ENCODE data around the gene KAT7.

The KAT7 gene

DNA sequence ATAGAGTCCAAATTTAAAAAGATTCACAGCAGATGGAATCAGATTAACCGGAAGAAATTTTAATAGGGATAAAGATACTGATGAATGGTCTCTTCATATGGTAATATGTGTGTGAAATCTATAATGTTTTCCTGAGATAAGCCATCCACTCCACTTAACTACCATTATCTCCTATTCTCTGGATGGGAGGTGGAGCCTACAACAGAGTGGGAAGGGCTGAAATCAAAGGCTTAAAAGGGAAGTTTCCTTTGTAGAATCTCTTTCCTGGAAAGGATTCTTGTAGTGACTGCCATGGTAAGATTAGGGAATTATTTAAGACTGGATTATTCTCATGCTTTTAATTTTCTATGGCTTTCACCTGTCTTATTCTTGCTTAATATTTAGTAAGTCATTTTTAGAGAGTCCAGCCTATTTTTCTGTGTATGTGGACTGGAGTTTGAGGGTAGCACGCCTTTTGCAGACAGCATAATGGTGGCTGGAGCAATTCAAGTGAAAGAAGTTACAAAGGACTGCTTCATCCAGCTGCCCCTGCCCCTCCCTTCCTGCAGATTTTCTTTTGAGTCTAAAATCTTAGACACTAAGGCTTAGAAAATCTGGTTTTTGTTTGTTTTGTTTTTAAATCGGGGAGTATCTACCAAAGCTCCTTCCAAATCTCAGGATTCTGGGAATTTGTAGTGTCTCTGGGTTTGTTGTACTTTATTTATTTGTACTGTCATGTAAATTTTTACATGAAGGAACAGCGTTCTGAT is 26.5 kb downstream of the KAT7 start:
- DNase-seq = no peak

DNA sequence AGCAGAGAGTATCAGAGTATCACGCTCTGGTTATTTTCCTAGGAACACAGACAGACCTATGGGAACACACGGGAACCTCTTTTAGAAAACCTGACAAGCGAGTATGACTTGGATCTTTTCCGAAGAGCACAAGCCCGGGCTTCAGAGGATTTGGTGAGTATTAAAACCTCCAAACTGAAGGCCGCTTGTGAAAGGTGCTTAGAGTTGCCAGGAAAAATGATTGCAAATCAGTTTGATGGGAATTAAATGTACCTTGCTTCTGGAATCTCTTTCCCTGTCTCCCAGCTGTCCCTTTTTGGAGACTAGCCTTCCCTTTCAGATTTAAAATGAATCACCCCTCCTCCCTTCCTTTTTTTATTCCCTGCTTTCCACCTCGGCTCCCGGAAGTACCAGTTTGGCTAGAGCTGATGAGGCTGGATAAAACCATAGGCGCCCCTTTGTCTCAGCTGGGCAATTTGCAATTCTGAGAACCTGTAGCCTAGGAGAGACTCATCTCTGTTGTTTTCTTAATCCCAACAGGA is 27.3 kb downstream of the KAT7 start:
- DNase-seq = no peak

DNA sequence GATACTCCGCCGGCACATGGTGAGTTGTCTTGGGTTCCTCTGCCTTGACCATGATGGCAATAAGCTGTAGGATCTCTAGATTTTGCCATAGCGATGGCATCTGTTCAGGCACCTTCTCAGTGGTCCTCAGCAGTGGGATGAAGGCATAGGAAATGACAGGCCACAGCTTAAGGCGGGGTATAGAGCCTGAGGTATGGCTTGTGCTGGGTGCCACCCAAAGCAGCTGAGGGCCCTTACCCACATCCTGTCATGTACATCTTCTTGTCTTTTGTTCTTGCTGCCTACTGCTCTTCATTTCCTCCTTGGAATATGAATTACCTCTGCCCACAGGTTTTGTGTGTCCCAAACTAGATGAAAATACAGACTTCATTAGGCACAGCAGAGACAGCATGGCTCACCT is 29.5 kb downstream of the KAT7 start:
- no peak for DNase-seq

GRCh38 chr17:49819138-49819537 is 30.7 kb downstream of the KAT7 start:
- no peak for DNase-seq

GRCh38 chr17:49819651-49820050 is 31.2 kb downstream of the KAT7 start:
- DNase-seq = no peak

- DNase-seq = no peak
Observed at GRCh38 chr17:49820773-49821172, 32.3 kb downstream of the KAT7 start.

DNA sequence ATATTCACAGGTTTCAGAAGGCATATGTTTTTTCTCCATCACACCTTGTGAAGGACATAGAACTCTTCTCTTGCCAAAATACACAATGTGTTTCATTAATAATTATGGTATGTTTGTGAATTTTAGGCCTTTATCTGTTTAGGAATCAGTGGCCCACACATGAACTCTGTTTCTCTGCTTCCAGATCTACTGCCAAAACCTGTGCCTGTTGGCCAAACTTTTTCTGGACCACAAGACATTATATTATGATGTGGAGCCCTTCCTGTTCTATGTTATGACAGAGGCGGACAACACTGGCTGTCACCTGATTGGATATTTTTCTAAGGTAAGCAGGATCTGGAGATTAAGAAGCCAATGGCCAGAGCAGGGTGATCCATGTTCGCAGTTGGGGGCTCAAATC is 33.0 kb downstream of the KAT7 start:
- no peak for DNase-seq

DNA sequence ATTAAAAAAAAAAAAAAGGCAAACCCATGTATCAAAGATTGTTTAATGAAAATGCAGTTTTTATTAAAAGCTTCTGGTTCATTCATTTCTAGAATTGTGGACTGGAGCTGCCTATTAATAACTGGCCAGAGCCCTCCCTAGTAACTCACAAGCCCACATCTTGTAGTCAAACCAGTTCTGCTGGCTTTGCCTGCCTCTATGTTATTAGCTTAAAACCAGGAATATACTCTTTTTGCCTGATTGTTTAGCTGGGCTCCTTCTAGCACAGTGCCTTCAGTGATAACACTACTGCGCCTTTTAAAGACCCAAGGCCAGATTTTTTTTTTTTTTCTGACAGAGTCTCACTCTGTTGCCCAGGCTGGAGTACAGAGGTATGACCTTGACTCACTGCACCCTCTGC is 33.4 kb downstream of the KAT7 start:
- DNase-seq = no peak

DNA sequence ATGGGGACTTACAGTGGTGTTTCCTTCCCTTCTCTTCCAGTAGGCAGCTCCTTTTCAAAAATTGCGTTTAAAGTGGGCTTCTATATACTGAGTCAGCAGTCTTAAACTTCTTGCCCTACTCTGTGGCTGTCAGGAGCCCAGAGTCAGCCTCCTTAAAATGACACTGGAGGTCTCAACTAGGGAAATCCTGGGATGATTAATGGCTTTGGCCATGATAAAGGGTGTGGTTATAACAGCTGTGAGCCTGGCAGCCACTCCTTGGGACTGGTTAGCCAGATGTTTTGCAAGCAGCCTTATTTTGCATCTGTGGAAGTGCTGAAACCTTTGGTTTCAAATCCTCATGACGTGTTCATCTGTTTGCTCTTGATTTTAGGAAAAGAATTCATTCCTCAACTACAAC is 34.3 kb downstream of the KAT7 start:
- no peak for DNase-seq

GRCh38 chr17:49823614-49824013 is 35.1 kb downstream of the KAT7 start:
- DNase-seq = no peak

GRCh38 chr17:49825645-49826044 is 37.2 kb downstream of the KAT7 start:
- no peak for DNase-seq

GRCh38 chr17:49828325-49828724 is 39.8 kb downstream of the KAT7 start:
- DNase-seq = peak; percentile 57

DNA sequence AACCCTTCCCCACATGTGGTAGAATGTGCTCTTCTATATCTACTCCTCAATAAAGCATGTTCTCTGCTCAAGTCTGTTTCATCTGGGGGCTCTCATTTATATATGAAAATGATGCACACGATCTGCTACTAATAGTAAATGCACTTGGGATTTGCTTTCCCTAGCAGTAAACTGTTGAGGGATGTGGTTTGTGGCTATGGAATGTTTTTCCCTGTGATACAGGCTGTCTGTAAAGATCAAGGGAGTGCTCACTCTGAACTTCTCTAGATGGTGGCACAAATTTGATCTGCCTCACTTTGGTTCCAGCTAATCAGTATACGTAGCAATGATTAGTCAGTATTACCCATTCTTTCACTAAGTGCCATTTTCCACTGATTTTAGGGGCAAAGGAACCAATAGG is 40.5 kb downstream of the KAT7 start:
- DNase-seq = no peak

DNA sequence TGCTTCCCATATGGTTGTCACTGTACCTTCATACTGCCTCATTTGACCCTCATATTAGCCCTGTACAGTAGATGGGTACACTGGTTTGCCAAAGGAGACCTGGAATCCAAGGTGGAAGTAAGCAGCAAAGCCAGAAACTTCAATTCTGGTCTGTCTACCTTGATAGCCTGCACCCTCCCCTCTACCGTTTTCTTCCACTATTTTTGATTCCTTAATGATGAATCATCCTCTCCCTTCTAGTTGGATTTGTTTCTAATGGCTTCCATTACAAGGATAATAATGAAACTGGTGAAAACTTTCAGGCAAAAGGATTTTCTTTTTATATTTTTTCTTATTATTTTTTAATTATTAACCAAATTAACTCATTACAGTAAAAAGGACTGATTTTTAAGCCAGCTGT is 42.1 kb downstream of the KAT7 start:
- DNase-seq = peak; percentile 65

DNA sequence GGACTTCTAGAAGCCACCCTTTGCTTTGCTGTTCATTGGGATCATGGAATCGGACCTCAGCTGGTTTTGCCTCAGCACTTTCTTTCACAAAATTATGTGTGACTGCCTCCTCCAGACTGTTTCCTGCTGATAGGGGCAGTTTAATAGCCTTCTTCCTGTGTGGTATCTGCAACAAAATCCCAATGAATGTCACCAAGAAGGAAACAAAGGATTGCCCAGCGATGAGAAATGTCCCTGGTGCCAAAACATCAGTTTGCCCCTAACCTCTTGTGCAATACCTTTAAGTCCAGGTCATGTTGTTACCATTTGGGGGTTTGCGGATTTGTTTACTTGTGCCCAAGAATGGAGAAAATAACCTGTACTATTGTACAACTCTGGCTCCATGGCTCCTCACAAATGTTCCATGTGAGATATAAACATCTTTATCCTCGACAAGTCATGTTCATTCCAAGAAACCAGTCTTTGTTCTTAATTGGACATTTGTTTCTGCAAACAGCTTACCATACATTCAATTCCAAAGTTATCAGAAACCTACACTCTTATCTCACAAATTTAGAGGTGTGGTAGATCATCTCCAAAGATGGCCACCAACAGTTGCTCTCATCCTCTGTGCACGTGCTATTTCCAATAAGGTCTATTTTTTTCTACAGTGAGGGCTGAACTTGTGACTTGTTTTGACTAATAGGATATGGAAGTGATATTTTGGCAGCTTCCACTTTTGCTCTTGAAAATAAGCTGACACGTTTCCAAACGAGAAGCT is 44.5 kb downstream of the KAT7 start:
- no peak for DNase-seq

DNA sequence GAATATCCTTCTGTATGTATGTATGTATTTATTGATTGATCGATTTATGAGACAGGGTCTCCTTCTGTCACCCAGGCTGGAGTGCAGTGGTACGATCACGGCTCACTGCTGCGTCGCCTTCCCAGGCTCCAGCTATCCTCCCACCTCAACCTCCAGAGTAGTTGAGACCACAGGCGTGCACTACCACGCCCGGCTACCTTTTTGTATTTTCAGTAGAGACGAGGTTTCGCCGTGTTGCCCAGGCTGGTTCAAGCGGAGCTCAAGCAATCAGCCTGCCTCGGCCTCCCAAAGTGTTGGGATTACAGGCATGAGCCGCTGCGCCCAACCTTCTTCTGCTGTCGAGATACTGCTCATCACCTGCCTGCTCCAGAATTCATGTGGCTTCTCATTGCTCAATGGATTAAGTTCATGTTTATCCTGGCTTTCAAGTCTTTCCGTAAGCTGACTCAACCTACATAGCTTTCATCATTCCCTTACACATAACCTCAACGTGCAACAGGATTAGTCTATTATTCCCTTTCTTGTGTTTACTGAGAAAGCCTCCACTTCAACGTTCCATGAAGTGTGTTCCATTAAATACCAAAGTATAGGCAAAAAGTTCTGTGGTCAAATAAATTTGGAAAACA is 45.8 kb downstream of the KAT7 start:
- no peak for DNase-seq

- no peak for DNase-seq
Observed at GRCh38 chr17:49835472-49835871, 47.0 kb downstream of the KAT7 start.

- DNase-seq = peak; percentile 97
Observed at GRCh38 chr17:49836111-49837030, 47.9 kb downstream of the KAT7 start.

- DNase-seq = no peak
Observed at GRCh38 chr17:49839455-49839854, 51.0 kb downstream of the KAT7 start.

GRCh38 chr17:49841548-49841947 is 53.1 kb downstream of the KAT7 start:
- no peak for DNase-seq

- no peak for DNase-seq
Observed at GRCh38 chr17:49842371-49842770, 53.9 kb downstream of the KAT7 start.

DNA sequence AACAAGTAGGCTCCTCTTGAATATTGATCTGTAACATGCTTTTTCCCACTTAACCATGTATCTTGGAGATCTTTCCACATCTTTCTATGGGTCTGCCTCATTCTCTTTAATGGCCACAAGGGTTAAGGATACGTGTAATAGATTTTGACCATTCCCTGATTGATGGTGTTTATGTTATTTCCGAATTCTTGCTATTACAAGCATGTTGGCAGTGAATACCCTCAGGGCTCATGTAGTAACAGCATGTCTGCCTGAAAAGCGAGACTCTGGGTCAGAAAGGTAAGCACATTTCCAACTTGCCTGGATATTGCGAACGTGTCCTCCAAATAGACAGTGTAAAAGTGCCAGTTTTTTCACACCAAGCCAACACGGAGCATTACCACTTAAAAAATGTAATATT is 54.4 kb downstream of the KAT7 start:
- DNase-seq = no peak

All from NCI-H226 (cell line).